HepG2 (cell line): Measurements from ENCODE around the gene CRAMP1. TPM values are rescaled to one million over a fixed set of nuclear protein-coding genes. Genes with fewer than 3 reads are reported as not detected.
A peak's percentile ranks its signal among the peaks of the same experiment; 100 is the strongest.

Experiments
- HNRNPH1 ChIP-seq: fragments of 200-400 bp; formaldehyde crosslinking; optimal IDR thresholded peaks from 2 replicates; pipeline ENCODE3; 2017; ENCODE audit warnings: mild to moderate bottlenecking, low read depth, low read length
- KDM4B ChIP-seq: sonication (generic); formaldehyde crosslinking; IDR thresholded peaks from 2 replicates; pipeline ENCODE4 v1.4.0; 2020; ENCODE audit warnings: missing genetic modification reagents
- TFDP1 ChIP-seq: IDR thresholded peaks from 2 replicates; pipeline ENCODE4 v1.6.1; 2016; ENCODE audit warnings: missing compliant biosample characterization, missing genetic modification reagents, borderline replicate concordance
- TRAFD1 ChIP-seq: sonication (generic); formaldehyde crosslinking; IDR thresholded peaks from 2 replicates; pipeline ENCODE4 v1.5.1; 2020; ENCODE audit warnings: missing genetic modification reagents, mild to moderate bottlenecking, borderline replicate concordance
- ZC3H13 ChIP-seq: sonication (generic); formaldehyde crosslinking; IDR thresholded peaks from 2 replicates; pipeline ENCODE4 v1.8.1; 2023; ENCODE audit warnings: mild to moderate bottlenecking, missing genetic modification reagents, moderate library complexity
- ZMYM4 ChIP-seq: sonication (generic); formaldehyde crosslinking; IDR thresholded peaks from 2 replicates; pipeline ENCODE4 v1.8.1; 2023; ENCODE audit warnings: mild to moderate bottlenecking, missing genetic modification reagents
- ZNF12 ChIP-seq: sonication (generic); formaldehyde crosslinking; IDR thresholded peaks from 2 replicates; pipeline ENCODE4 v1.5.0; 2020; ENCODE audit warnings: missing genetic modification reagents
- ZNF264 ChIP-seq: sonication (generic); formaldehyde crosslinking; IDR thresholded peaks from 2 replicates; pipeline ENCODE4 v1.4.0; 2020; ENCODE audit warnings: missing genetic modification reagents
- ZNF597 ChIP-seq: sonication (generic); formaldehyde crosslinking; IDR thresholded peaks from 2 replicates; pipeline ENCODE4 v1.5.0; 2020; ENCODE audit warnings: missing genetic modification reagents
- ZNF605 ChIP-seq: sonication (generic); formaldehyde crosslinking; IDR thresholded peaks from 2 replicates; pipeline ENCODE4 v1.8.0; 2022; ENCODE audit warnings: mild to moderate bottlenecking, missing genetic modification reagents
- ZNF616 ChIP-seq: sonication (generic); formaldehyde crosslinking; IDR thresholded peaks from 2 replicates; pipeline ENCODE4 v1.5.0; 2020; ENCODE audit warnings: low read depth, mild to moderate bottlenecking, missing genetic modification reagents
- ZNF749 ChIP-seq: sonication (generic); formaldehyde crosslinking; IDR thresholded peaks from 2 replicates; pipeline ENCODE4 v1.8.0; 2022; ENCODE audit warnings: mild to moderate bottlenecking, missing genetic modification reagents, moderate library complexity, borderline replicate concordance
- polyA plus RNA-seq, 8 experiments: library from polyadenylated mRNA; depleted of rRNA in 3 of 8; stranded (reverse) in 7 of 8; unstranded in 1 of 8; fragments of >200 nt; fragmentation: Illumina TruSeq in 4 of 8; extraction: Trizol in 4 of 8; gene quantifications; 2 replicates each; pipeline versions ENCODE4 v1.2.1 to v1.2.3, GENCODE V29; 2011 to 2016; ENCODE audit warnings: low read depth in 4 of 8, missing spikeins in 1 of 8, mixed read lengths in 1 of 8; ENCODE audit not compliant: insufficient read depth in 1 of 8
- total RNA-seq, 5 experiments: library from RNA; depleted of rRNA; stranded (reverse); fragments of >200 nt; fragmentation: Illumina TruSeq; extraction: Trizol; gene quantifications; 2 replicates each; pipeline ENCODE4 v1.2.3, GENCODE V29; 2016; ENCODE audit warnings: low read depth in 1 of 5
- TF ChIP-seq, protein P1 (sequence below): sonication (generic); formaldehyde crosslinking; IDR thresholded peaks from 2 replicates; pipeline ENCODE4 v1.8.0; 2022; ENCODE audit warnings: low read depth, missing genetic modification reagents
- TF ChIP-seq, protein P2 (sequence below): sonication (generic); IDR thresholded peaks from 2 replicates; pipeline ENCODE4 v1.6.1; 2016; ENCODE audit warnings: low read depth, borderline replicate concordance
- TF ChIP-seq, protein P3 (sequence below): sonication (generic); formaldehyde crosslinking; IDR thresholded peaks from 2 replicates; pipeline ENCODE4 v1.4.0; 2020; ENCODE audit warnings: missing genetic modification reagents

The CRAMP1 gene
- total and polyA plus RNA-seq, 2 of the 13 experiments (the other 11 are each of a cell fraction or from before 2014, with no cell fraction given), result 6.8 to 9.7 TPM

- TF ChIP-seq, protein P1, sequence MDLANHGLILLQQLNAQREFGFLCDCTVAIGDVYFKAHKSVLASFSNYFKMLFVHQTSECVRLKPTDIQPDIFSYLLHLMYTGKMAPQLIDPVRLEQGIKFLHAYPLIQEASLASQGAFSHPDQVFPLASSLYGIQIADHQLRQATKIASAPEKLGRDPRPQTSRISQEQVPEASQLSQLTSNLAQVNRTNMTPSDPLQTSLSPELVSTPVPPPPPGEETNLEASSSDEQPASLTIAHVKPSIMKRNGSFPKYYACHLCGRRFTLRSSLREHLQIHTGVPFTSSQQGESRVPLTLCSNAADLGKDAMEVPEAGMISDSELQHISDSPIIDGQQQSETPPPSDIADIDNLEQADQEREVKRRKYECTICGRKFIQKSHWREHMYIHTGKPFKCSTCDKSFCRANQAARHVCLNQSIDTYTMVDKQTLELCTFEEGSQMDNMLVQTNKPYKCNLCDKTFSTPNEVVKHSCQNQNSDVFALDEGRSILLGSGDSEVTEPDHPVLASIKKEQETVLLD, result no peak
- TF ChIP-seq ZNF264 (CRISPR knock-in tag), result no peak
- TF ChIP-seq TRAFD1, result no peak
- TF ChIP-seq TFDP1 (CRISPR knock-in tag), result no peak
- TF ChIP-seq, protein P2, sequence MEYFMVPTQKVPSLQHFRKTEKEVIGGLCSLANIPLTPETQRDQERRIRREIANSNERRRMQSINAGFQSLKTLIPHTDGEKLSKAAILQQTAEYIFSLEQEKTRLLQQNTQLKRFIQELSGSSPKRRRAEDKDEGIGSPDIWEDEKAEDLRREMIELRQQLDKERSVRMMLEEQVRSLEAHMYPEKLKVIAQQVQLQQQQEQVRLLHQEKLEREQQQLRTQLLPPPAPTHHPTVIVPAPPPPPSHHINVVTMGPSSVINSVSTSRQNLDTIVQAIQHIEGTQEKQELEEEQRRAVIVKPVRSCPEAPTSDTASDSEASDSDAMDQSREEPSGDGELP, result no peak
- TF ChIP-seq, protein P3, sequence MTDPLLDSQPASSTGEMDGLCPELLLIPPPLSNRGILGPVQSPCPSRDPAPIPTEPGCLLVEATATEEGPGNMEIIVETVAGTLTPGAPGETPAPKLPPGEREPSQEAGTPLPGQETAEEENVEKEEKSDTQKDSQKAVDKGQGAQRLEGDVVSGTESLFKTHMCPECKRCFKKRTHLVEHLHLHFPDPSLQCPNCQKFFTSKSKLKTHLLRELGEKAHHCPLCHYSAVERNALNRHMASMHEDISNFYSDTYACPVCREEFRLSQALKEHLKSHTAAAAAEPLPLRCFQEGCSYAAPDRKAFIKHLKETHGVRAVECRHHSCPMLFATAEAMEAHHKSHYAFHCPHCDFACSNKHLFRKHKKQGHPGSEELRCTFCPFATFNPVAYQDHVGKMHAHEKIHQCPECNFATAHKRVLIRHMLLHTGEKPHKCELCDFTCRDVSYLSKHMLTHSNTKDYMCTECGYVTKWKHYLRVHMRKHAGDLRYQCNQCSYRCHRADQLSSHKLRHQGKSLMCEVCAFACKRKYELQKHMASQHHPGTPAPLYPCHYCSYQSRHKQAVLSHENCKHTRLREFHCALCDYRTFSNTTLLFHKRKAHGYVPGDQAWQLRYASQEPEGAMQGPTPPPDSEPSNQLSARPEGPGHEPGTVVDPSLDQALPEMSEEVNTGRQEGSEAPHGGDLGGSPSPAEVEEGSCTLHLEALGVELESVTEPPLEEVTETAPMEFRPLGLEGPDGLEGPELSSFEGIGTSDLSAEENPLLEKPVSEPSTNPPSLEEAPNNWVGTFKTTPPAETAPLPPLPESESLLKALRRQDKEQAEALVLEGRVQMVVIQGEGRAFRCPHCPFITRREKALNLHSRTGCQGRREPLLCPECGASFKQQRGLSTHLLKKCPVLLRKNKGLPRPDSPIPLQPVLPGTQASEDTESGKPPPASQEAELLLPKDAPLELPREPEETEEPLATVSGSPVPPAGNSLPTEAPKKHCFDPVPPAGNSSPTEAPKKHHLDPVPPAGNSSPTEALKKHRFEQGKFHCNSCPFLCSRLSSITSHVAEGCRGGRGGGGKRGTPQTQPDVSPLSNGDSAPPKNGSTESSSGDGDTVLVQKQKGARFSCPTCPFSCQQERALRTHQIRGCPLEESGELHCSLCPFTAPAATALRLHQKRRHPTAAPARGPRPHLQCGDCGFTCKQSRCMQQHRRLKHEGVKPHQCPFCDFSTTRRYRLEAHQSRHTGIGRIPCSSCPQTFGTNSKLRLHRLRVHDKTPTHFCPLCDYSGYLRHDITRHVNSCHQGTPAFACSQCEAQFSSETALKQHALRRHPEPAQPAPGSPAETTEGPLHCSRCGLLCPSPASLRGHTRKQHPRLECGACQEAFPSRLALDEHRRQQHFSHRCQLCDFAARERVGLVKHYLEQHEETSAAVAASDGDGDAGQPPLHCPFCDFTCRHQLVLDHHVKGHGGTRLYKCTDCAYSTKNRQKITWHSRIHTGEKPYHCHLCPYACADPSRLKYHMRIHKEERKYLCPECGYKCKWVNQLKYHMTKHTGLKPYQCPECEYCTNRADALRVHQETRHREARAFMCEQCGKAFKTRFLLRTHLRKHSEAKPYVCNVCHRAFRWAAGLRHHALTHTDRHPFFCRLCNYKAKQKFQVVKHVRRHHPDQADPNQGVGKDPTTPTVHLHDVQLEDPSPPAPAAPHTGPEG, result no peak
- TF ChIP-seq ZNF616 (CRISPR knock-in tag), result no peak
- TF ChIP-seq ZNF605, result peak; percentile 1
- TF ChIP-seq HNRNPH1, result no peak
- TF ChIP-seq ZMYM4 (CRISPR knock-in tag), result no peak
- no peak for TF ChIP-seq ZC3H13 (CRISPR knock-in tag)
- no peak for TF ChIP-seq ZNF749
- TF ChIP-seq ZNF12 (CRISPR knock-in tag), result no peak
- TF ChIP-seq KDM4B (CRISPR knock-in tag), result no peak
- no peak for TF ChIP-seq ZNF597 (CRISPR knock-in tag)
Measured at GRCh38 chr16:1610899-1611632, 1.1 kb upstream of the CRAMP1 start (continued).
